Measurements from ENCODE around the gene ZFP30.

- TF ChIP-seq CTCF (IDR thresholded peaks at IDR 0.05) (no peak), POLR2AphosphoS5 (IDR thresholded peaks at IDR 0.05) (no peak), POLR2A (IDR thresholded peaks at IDR 0.05) (no peak)
Measured at GRCh38 chr19:37593996-37594303, 61.3 kb downstream of the ZFP30 start.
